PC-9 (cell line): Measurements from ENCODE around the gene USP50.

Experiments used
- CTCF ChIP-seq: fragments of 200-600 bp; sonication (generic); conservative IDR thresholded peaks from 2 replicates; pipeline ENCODE4 v1.6.1; 2017; ENCODE audit warnings: mixed run types, antibody characterized with exemption, mild to moderate bottlenecking, moderate library complexity
- EZH2 ChIP-seq: fragments of 200-600 bp; sonication (generic); IDR thresholded peaks from 2 replicates; pipeline ENCODE4 v1.8.0; 2017; ENCODE audit warnings: antibody characterized with exemption, low read depth

- TF ChIP-seq CTCF (no peak), EZH2 (no peak)
These were observed 2.1 kb downstream of the USP50 start for GRCh38 chr15:50544368-50544767.
